ENCODE results near the gene VPS52. TPM values are rescaled to one million over a fixed set of nuclear protein-coding genes. Genes with fewer than 3 reads are reported as not detected.

VPS52 gene
- total RNA-seq, 1 experiment from 2014 or later, result 47.1 TPM

DNA sequence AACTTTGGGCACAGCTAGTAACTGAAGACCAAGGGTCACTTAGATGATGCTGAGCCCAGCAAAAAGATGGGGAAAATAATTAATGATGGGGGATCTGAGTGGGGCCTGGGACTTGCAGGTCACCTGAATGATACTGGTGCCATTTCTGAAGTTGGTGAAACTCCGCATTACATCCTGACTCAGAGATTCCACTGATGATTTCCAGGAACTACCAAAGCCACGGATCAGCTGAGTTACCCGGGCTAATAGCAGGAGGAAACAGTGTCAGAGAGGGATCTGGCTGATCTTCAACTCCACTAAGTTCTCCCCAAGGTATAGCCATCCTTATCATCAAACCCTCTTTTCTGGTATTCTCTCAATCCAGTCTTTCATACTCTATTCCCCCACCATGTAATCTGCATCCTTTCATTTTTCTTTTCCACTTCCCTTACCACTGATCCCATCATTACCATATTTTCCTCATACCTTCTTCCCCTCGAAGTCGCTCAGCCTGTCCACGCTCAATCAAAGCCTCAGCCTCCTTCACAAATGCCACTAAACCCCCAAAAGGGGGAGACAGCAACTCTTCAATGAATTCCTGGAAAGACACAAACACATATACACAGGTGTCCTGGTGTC, 20.2 kb downstream of the VPS52 start:
- TF ChIP-seq CTCF (conservative IDR thresholded peaks at IDR 0.05), result no peak
- no peak overlapping the region for H4K5ac ChIP-seq (ENCODE audit: insufficient read length, low read depth, low read length)
- no peaks in the 10 kb centered on the region; the same call in 1 of the 2 replicates for H3K4me1 ChIP-seq (ENCODE audit: insufficient read depth, low read length)
- H3K79me1 ChIP-seq (ENCODE audit: insufficient read depth, low read depth, low read length, poor library complexity, severe bottlenecking), result no peaks in the 10 kb centered on the region
- H3K27me3 ChIP-seq (ENCODE audit: insufficient read depth, low read length), result no peaks in the 10 kb centered on the region; the same call in 1 of the 2 replicates
- no peak overlapping the region for H2BK15ac ChIP-seq (ENCODE audit: low read depth, low read length)
- no peak overlapping the region for H3K18ac ChIP-seq (ENCODE audit: insufficient read length, low read depth, low read length)
- peaks cover 23% of the 10 kb centered on the region for H3K27me3 Mint-ChIP-seq (ENCODE audit: low read depth)
- H4K91ac ChIP-seq (ENCODE audit: insufficient read length, low read depth, low read length), result no peak overlapping the region
- H2BK5ac ChIP-seq (ENCODE audit: insufficient read length, low read length), result no peak overlapping the region
- no peak overlapping the region for H3K27ac Mint-ChIP-seq
- no peaks in the 10 kb centered on the region for H3K79me2 ChIP-seq (ENCODE audit: insufficient read depth, low read length)
- DNase-seq, result no peak
- 100% methylated on average over 3 of the region's 6 CpGs for WGBS (ENCODE audit: extremely low coverage, insufficient read length, low lambda C conversion rate)
- H3K36me3 Mint-ChIP-seq (ENCODE audit: insufficient read depth in 1 of 3, low read depth in 3 of 3), result peaks cover 10 to 29% (median 23%) of the 10 kb centered on the region in 3 experiments; a peak in 6 of 7 replicates
- no peaks in the 10 kb centered on the region for H4K20me1 ChIP-seq (ENCODE audit: control insufficient read depth, insufficient read depth, insufficient read length)
- no peak overlapping the region for H3T11ph ChIP-seq (ENCODE audit: low read length)
- no peak overlapping the region for H4K8ac ChIP-seq (replicated peaks; ENCODE audit: insufficient read length, low read depth, low read length)
- peaks cover 17% of the 10 kb centered on the region for H3K23me2 ChIP-seq (ENCODE audit: insufficient read length, low read depth, low read length, poor library complexity, severe bottlenecking)
- no peaks in the 10 kb centered on the region for H3K9me3 ChIP-seq (ENCODE audit: control insufficient read depth, low read depth, low read length)
- H3K23ac ChIP-seq (ENCODE audit: insufficient read length, low read depth, low read length), result no peak overlapping the region
- no peak overlapping the region for H3K27ac ChIP-seq (ENCODE audit: insufficient read length, low read depth, low read length)
- no peak overlapping the region for H2BK120ac ChIP-seq (ENCODE audit: low read depth, low read length, poor library complexity, severe bottlenecking)
- no peak overlapping the region for H3K14ac ChIP-seq (ENCODE audit: insufficient read depth, low read length)
- no peaks in the 10 kb centered on the region; a peak in 1 of 5 replicates for H3K9me3 Mint-ChIP-seq
- H2AFZ ChIP-seq (ENCODE audit: low read length), result no peak overlapping the region
- peaks cover 20 to 24% of the 10 kb centered on the region in 2 experiments for H3K4me1 Mint-ChIP-seq
- no peak overlapping the region for H3K4ac ChIP-seq (ENCODE audit: low read depth, low read length)
- H2BK12ac ChIP-seq (ENCODE audit: insufficient read length, low read depth, low read length), result no peak overlapping the region
- no peak overlapping the region for H3K56ac ChIP-seq (ENCODE audit: insufficient read length, low read depth, low read length)
- no peak overlapping the region; a peak in 1 of 5 replicates for H3K4me3 Mint-ChIP-seq
- no peak overlapping the region for H3K4me2 ChIP-seq (ENCODE audit: insufficient read depth, insufficient read length, low read length)
- H3K9ac ChIP-seq (ENCODE audit: extremely low read depth, insufficient read length, low read length), result no peak overlapping the region
- H2AK5ac ChIP-seq (ENCODE audit: insufficient read length, low read length), result no peak overlapping the region
- no peak overlapping the region for H2BK20ac ChIP-seq (ENCODE audit: low read depth, low read length, poor library complexity, severe bottlenecking)
